ENCODE data around the gene NEAT1.
"Not testable (repeated sequence)": the region's sequence is repeated elsewhere in the genome, so short reads cannot be mapped to it uniquely, and the experiment has no call there.

The NEAT1 gene

DNA sequence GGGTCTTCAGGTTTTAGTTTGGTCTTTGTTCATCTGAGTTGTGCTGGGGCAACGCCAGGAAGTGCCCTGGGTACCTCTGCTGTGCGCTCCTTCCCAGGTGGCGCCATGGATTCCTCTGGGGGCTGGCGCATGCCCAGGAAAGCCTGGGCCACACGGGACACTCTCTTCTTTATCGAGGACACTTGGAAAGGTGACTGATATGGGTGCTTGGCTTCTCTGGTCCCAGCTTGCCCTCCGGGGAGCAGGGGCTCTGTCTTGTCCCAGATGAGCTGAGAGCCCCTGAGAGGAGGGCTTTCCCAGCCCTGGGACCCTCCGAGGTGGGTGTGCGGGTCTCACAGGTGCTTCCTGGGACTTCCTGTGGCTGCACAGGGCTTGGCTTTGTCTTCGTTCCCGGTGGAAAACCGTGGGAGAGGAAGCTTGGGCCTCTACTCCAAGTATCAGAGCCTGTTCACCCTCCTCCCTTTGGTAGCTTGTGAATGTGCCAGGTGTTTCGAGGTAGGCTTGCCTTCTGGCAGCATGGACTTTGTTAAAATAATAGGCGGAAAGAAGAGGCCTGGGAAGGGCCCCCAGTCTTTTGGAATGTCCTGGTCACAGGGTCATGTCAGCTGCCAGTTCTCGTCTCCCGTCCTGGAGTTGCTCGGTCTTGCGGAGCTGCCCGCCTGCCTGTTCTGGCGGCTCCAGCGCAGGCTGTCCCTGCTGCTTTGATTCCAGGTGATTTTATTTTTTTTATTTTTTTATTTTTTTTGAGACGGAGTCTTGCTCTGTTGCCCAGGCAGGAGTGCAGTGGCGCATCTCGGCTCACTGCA is 10.1 kb upstream of the NEAT1 start:
- peaks cover 11% of the 10 kb centered on the region for H3K79me2 ChIP-seq (ENCODE audit: low read length)
- no peaks in the 10 kb centered on the region for H3K27me3 ChIP-seq (ENCODE audit: low read depth, low read length)
- H2AFZ ChIP-seq (ENCODE audit: low read depth, low read length), result no peak overlapping the region
- no peak overlapping the region for H3K27ac ChIP-seq (ENCODE audit: low read length)
- no peaks in the 10 kb centered on the region for H3K9me3 ChIP-seq (ENCODE audit: insufficient read depth, low read length)
- TF ChIP-seq EZH2phosphoT487 (IDR thresholded peaks at IDR 0.05; ENCODE audit: low read depth), result no peak
- TF ChIP-seq, protein P1, sequence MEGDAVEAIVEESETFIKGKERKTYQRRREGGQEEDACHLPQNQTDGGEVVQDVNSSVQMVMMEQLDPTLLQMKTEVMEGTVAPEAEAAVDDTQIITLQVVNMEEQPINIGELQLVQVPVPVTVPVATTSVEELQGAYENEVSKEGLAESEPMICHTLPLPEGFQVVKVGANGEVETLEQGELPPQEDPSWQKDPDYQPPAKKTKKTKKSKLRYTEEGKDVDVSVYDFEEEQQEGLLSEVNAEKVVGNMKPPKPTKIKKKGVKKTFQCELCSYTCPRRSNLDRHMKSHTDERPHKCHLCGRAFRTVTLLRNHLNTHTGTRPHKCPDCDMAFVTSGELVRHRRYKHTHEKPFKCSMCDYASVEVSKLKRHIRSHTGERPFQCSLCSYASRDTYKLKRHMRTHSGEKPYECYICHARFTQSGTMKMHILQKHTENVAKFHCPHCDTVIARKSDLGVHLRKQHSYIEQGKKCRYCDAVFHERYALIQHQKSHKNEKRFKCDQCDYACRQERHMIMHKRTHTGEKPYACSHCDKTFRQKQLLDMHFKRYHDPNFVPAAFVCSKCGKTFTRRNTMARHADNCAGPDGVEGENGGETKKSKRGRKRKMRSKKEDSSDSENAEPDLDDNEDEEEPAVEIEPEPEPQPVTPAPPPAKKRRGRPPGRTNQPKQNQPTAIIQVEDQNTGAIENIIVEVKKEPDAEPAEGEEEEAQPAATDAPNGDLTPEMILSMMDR (IDR thresholded peaks at IDR 0.05; ENCODE audit: low read depth, low read length), result no peak
- H3K4me3 ChIP-seq (ENCODE audit: low read length), result no peak overlapping the region
- H3K4me1 ChIP-seq (ENCODE audit: low read length), result peaks cover 25% of the 10 kb centered on the region
- H3K4me2 ChIP-seq (ENCODE audit: low read length), result no peak overlapping the region
- H3K36me3 ChIP-seq (replicated peaks; ENCODE audit: low read depth, low read length), result peaks cover 18% of the 10 kb centered on the region
- H4K20me1 ChIP-seq (ENCODE audit: insufficient read depth, low read length), result no peaks in the 10 kb centered on the region
- H3K9ac ChIP-seq (ENCODE audit: low read length), result no peak overlapping the region

DNA sequence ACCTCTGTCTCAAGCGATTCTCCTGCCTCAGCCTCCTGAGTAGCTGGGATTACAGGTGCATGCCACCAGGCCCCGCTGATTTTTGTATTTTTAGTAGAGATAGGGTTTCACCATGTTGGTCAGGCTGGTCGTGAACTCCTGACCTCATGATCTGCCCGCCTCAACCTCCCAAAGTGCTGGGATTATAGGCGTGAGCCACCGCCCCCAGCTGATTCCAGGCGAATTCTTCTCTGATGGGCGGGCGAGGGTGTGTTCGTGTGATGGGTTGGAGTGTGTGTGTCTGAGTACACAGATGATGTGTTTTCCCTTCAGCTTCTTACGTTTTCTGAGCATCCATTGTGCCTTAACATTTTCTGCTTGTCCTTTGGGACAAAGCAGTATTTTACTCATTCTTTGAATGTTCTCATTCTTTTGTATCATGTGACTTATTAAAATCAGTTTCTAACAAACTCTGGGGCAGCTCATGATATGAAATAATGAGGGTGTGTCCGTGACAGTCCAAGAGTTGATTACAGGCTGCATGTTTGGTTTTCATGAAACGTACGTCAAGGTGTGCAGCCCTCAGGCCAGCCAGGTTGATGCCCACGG is 9.4 kb upstream of the NEAT1 start:
- peaks cover 13% of the 10 kb centered on the region for H3K79me2 ChIP-seq (ENCODE audit: low read length)
- H4K20me1 ChIP-seq (ENCODE audit: insufficient read depth, low read length); H3K9me3 ChIP-seq (ENCODE audit: insufficient read depth, low read length); H3K4me3 ChIP-seq (ENCODE audit: low read length); H3K9ac ChIP-seq (ENCODE audit: low read length); H2AFZ ChIP-seq (ENCODE audit: low read depth, low read length); H3K27me3 ChIP-seq (ENCODE audit: low read depth, low read length); H3K27ac ChIP-seq (ENCODE audit: low read length); H3K4me2 ChIP-seq (ENCODE audit: low read length): not testable (repeated sequence)
- peaks cover 25% of the 10 kb centered on the region for H3K4me1 ChIP-seq (ENCODE audit: low read length)
- peaks cover 18% of the 10 kb centered on the region for H3K36me3 ChIP-seq (replicated peaks; ENCODE audit: low read depth, low read length)

DNA sequence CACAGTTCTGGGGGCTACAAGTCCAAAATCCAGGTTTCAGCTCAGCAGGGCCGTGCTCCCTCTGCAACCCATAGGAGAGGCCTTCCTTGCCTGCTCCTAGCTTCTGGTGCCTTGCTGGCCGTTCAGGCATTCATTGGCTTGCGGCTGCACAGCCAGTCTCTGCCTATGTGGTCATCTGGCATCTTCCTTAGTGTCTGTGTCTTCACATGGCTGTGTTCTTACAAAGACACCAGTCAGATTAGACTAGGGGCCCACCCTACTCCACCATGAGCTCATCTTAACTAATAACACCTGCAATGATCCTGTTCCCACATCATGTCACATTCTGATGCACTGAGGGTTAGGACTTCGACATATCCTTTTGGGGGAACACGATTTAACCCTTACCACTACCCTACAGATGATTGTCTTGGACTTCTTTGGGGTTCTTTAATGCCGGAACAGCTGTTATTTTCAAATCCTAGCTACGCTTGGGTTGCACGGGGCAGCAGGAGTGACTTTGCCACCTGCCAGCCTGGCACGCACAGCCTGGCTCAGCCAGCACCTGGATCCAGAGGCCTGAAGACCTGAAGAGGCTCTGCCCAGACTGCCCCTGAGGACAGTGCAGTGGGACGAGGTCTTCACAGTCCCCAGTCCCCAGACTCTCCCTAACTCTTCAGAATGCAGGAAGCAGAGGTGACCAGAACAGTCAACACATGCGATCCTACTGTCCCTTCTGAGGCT is 7.7 kb upstream of the NEAT1 start:
- Histone ChIP-seq H3K4me3 (ENCODE audit: low read length) (no peak overlapping the region), H3K27me3 (ENCODE audit: low read depth, low read length) (no peaks in the 10 kb centered on the region), H2AFZ (ENCODE audit: low read depth, low read length) (no peak overlapping the region), H3K4me1 (ENCODE audit: low read length) (peaks cover 39% of the 10 kb centered on the region), H3K27ac (ENCODE audit: low read length) (no peak overlapping the region), H3K36me3 (replicated peaks; ENCODE audit: low read depth, low read length) (peaks cover 3% of the 10 kb centered on the region), H3K9me3 (ENCODE audit: insufficient read depth, low read length) (no peaks in the 10 kb centered on the region), H3K79me2 (ENCODE audit: low read length) (peaks cover 26% of the 10 kb centered on the region), H4K20me1 (ENCODE audit: insufficient read depth, low read length) (no peaks in the 10 kb centered on the region), H3K4me2 (ENCODE audit: low read length) (no peak overlapping the region), H3K9ac (ENCODE audit: low read length) (no peak overlapping the region)
- no peak for TF ChIP-seq EZH2phosphoT487 (IDR thresholded peaks at IDR 0.05; ENCODE audit: low read depth)
- TF ChIP-seq, protein P1 (IDR thresholded peaks at IDR 0.05; ENCODE audit: low read depth, low read length), result no peak

GRCh38 chr11:65415499-65416340 is 6.9 kb upstream of the NEAT1 start:
- H3K79me2 ChIP-seq (ENCODE audit: low read length), result peaks cover 33% of the 10 kb centered on the region
- TF ChIP-seq, protein P1 (IDR thresholded peaks at IDR 0.05; ENCODE audit: low read depth, low read length), result no peak
- no peak for TF ChIP-seq EZH2phosphoT487 (IDR thresholded peaks at IDR 0.05; ENCODE audit: low read depth)
- H3K4me3 ChIP-seq (ENCODE audit: low read length), result peak overlapping the region; percentile 77
- 0 out of 2 replicates have a peak overlapping the region, but pooled peaks have one; percentile 52 for H2AFZ ChIP-seq (ENCODE audit: low read depth, low read length)
- H3K36me3 ChIP-seq (replicated peaks; ENCODE audit: low read depth, low read length), result peaks cover 3% of the 10 kb centered on the region
- H3K9ac ChIP-seq (ENCODE audit: low read length), result peak overlapping the region; percentile 47; the same call in 1 of the 2 replicates
- peak overlapping the region; percentile 92 for H3K4me2 ChIP-seq (ENCODE audit: low read length)
- H3K27me3 ChIP-seq (ENCODE audit: low read depth, low read length), result no peaks in the 10 kb centered on the region
- no peaks in the 10 kb centered on the region for H3K9me3 ChIP-seq (ENCODE audit: insufficient read depth, low read length)
- H3K27ac ChIP-seq (ENCODE audit: low read length), result no peak overlapping the region
- H3K4me1 ChIP-seq (ENCODE audit: low read length), result peaks cover 46% of the 10 kb centered on the region
- H4K20me1 ChIP-seq (ENCODE audit: insufficient read depth, low read length), result no peaks in the 10 kb centered on the region
